A549 (cell line): Measurements from ENCODE around the gene ZBTB20. TPM values are rescaled to one million over a fixed set of nuclear protein-coding genes. Genes with fewer than 3 reads are reported as not detected.

Experiments
- ATAC-seq, 2 experiments: fragments of 200-7000 bp in 1 of 2; fragments of >200 bp in 1 of 2; cut with Nextera tagmentation in 1 of 2; cut with Tn5 transposase in 1 of 2; 3 replicates each; pipeline versions ENCODE4 v1.8.0 to v1.9.1; 2018 to 2020; ENCODE audit warnings: mild to moderate bottlenecking in 1 of 2, moderate library complexity in 1 of 2
- CTCF ChIA-PET: fragments of 300-600 bp; sonication (Branson Sonifier 250); formaldehyde crosslinking; extraction: SDS; loops from one replicate; lab custom pipeline; 2021; ENCODE audit warnings: antibody characterized with exemption, inconsistent platforms; lab: Yijun Ruan, JAX
- POLR2A ChIA-PET: fragments of 350-600 bp; formaldehyde crosslinking; extraction: SDS; loops from one replicate; lab custom pipeline; 2021; ENCODE audit warnings: antibody characterized with exemption, inconsistent platforms; lab: Yijun Ruan, JAX
- DNase-seq, 2 experiments: peaks; one replicate each; pipeline versions ENCODE4 v3.0.0 to v3.0.0-alpha.2; 2011 to 2016; ENCODE audit warnings: low read depth in 1 of 2, low spot score in 1 of 2
- FAIRE-seq: peaks from 2 replicates; lab custom pipeline; 2011; peaks lifted over from hg19 to GRCh38; lab: Jason Lieb, UNC
- H3K27ac ChIP-seq, 2 experiments: fragments of >200 bp; sonication (Bioruptor Twin); formaldehyde crosslinking; 3 replicates each; pipeline ENCODE4 v1.5.1; 2016 to 2017
- H3K4me1 ChIP-seq: fragments of >200 bp; sonication (Bioruptor Twin); formaldehyde crosslinking; 3 replicates; pipeline ENCODE4 v1.6.1; 2016
- H3K4me2 ChIP-seq: fragments of >200 bp; sonication (Bioruptor Twin); formaldehyde crosslinking; 3 replicates; pipeline ENCODE4 v1.6.1; 2016
- H3K4me3 ChIP-seq: fragments of >200 bp; sonication (Bioruptor Twin); formaldehyde crosslinking; 3 replicates; pipeline ENCODE4 v1.5.1; 2016
- H3K9me3 ChIP-seq: fragments of >200 bp; sonication (Bioruptor Twin); formaldehyde crosslinking; 3 replicates; pipeline ENCODE4 v1.6.1; 2016
- CBX8 ChIP-seq: fragments of 200-600 bp; sonication (generic); IDR thresholded peaks from 2 replicates; pipeline ENCODE4 v1.6.1; 2016
- CEBPB ChIP-seq, 2 experiments: fragments of >200 bp in 1 of 2; sonication (Bioruptor Twin) in 1 of 2; formaldehyde crosslinking in 1 of 2; IDR thresholded peaks; 2 replicates each; pipeline ENCODE4 v1.6.1; 2012 to 2016
- EHF ChIP-seq: fragments of 250-450 bp; sonication (Bioruptor Pico); IDR thresholded peaks from 2 replicates; pipeline ENCODE4 v1.5.0; 2020; ENCODE audit warnings: mild to moderate bottlenecking
- ESRRA ChIP-seq: fragments of 150-350 bp; IDR thresholded peaks from 2 replicates; pipeline ENCODE4 v1.6.1; 2014; ENCODE audit warnings: mild to moderate bottlenecking, low read length, borderline replicate concordance
- FOSB ChIP-seq: fragments of 250-450 bp; sonication (Bioruptor Pico); IDR thresholded peaks from 2 replicates; pipeline ENCODE4 v1.5.0; 2020; ENCODE audit warnings: mild to moderate bottlenecking, moderate library complexity
- FOXS1 ChIP-seq: fragments of 250-450 bp; sonication (Bioruptor Pico); IDR thresholded peaks from 2 replicates; pipeline ENCODE4 v1.5.0; 2020; ENCODE audit warnings: mild to moderate bottlenecking, moderate library complexity
- GATA3 ChIP-seq: IDR thresholded peaks from 2 replicates; pipeline ENCODE4 v1.6.1; 2012; ENCODE audit warnings: borderline replicate concordance
- HEYL ChIP-seq: fragments of 250-450 bp; sonication (Bioruptor Pico); IDR thresholded peaks from 2 replicates; pipeline ENCODE4 v1.8.0; 2021; ENCODE audit warnings: mild to moderate bottlenecking, moderate library complexity
- HOXB13 ChIP-seq: fragments of 250-450 bp; sonication (Bioruptor Pico); IDR thresholded peaks from 2 replicates; pipeline ENCODE4 v1.5.0; 2020; ENCODE audit warnings: low read depth, mild to moderate bottlenecking, moderate library complexity
- JUNB ChIP-seq: fragments of >200 bp; sonication (Bioruptor Twin); formaldehyde crosslinking; IDR thresholded peaks from 2 replicates; pipeline ENCODE4 v1.6.1; 2016
- MAZ ChIP-seq: fragments of 150-350 bp; IDR thresholded peaks from 2 replicates; pipeline ENCODE4 v1.6.1; 2014; ENCODE audit warnings: antibody characterized with exemption, low read depth, low read length, borderline replicate concordance
- MYC ChIP-seq: IDR thresholded peaks from 2 replicates; pipeline ENCODE4 v1.6.1; 2012; ENCODE audit warnings: mild to moderate bottlenecking, inconsistent platforms, low read length, improper control_type of control experiment, borderline replicate concordance
- POLR2A ChIP-seq: IDR thresholded peaks from 2 replicates; pipeline ENCODE4 v1.6.1; 2012; ENCODE audit warnings: mild to moderate bottlenecking, low read length
- POLR2AphosphoS2 ChIP-seq: conservative IDR thresholded peaks from 2 replicates; pipeline ENCODE4 v1.6.1; 2012; ENCODE audit warnings: low read length, improper control_type of control experiment, inconsistent platforms
- RAD21 ChIP-seq, 2 experiments: fragments of >200 bp in 1 of 2; sonication (Bioruptor Twin) in 1 of 2; formaldehyde crosslinking in 1 of 2; IDR thresholded peaks in 1 of 2; conservative IDR thresholded peaks in 1 of 2; 2 replicates in 1 of 2; 3 replicates in 1 of 2; pipeline ENCODE4 v1.6.1; 2012 to 2018; ENCODE audit warnings: inconsistent platforms in 1 of 2
- RARB ChIP-seq: fragments of 250-450 bp; sonication (Bioruptor Pico); IDR thresholded peaks from 2 replicates; pipeline ENCODE4 v1.8.0; 2021; ENCODE audit warnings: mild to moderate bottlenecking, moderate library complexity
- RCOR1 ChIP-seq: fragments of 150-350 bp; IDR thresholded peaks from 2 replicates; pipeline ENCODE4 v1.6.1; 2014; ENCODE audit warnings: antibody characterized with exemption, low read length, low read depth
- RNF2 ChIP-seq: fragments of 200-600 bp; sonication (generic); IDR thresholded peaks from 2 replicates; pipeline ENCODE4 v1.6.1; 2016; ENCODE audit warnings: low read depth, mild to moderate bottlenecking, antibody characterized with exemption, moderate library complexity, borderline replicate concordance
- SREBF2 ChIP-seq: fragments of 450-650 bp; IDR thresholded peaks from 2 replicates; pipeline ENCODE4 v1.6.1; 2014; ENCODE audit warnings: mild to moderate bottlenecking, moderate library complexity
- TFCP2L1 ChIP-seq: fragments of 250-450 bp; sonication (Bioruptor Pico); IDR thresholded peaks from 2 replicates; pipeline ENCODE4 v1.5.0; 2021; ENCODE audit warnings: mild to moderate bottlenecking
- ZC3H11A ChIP-seq: fragments of 450-650 bp; IDR thresholded peaks from 2 replicates; pipeline ENCODE4 v1.6.1; 2014; ENCODE audit warnings: antibody characterized with exemption, mild to moderate bottlenecking
- ZFP36 ChIP-seq: fragments of 450-650 bp; IDR thresholded peaks from 2 replicates; pipeline ENCODE4 v1.6.1; 2014; ENCODE audit warnings: borderline replicate concordance; ENCODE audit not compliant: partially characterized antibody
- ZSCAN20 ChIP-seq: fragments of 250-450 bp; sonication (Bioruptor Pico); IDR thresholded peaks from 2 replicates; pipeline ENCODE4 v1.8.0; 2022; ENCODE audit warnings: mild to moderate bottlenecking, moderate library complexity
- WGBS: methylation state at CpG from one replicate; pipeline ENCODE4 v1.1.6; 2017; ENCODE audit errors: missing lambda C conversion rate; 5-methylcytosine and 5-hydroxymethylcytosine counted together
- polyA plus RNA-seq, 4 experiments: library from polyadenylated mRNA; depleted of rRNA in 3 of 4; stranded (reverse); fragments of >200 nt; fragmentation: RNase III in 1 of 4; extraction: RNeasy Plus Mini Kit Qiagen cat#74134 plus additional on column Dnase treatment in 1 of 4; gene quantifications; 2 replicates in 3 of 4; 3 replicates in 1 of 4; pipeline ENCODE4 v1.2.3, GENCODE V29; 2011 to 2017
- TF ChIP-seq, protein P1 (sequence below): IDR thresholded peaks from 2 replicates; pipeline ENCODE4 v1.6.1; 2012
- TF ChIP-seq, protein P2 (sequence below): fragments of >200 bp; sonication (Bioruptor Twin); formaldehyde crosslinking; IDR thresholded peaks from 3 replicates; pipeline ENCODE4 v1.5.1; 2016
- TF ChIP-seq, protein P3 (sequence below): IDR thresholded peaks from 2 replicates; pipeline ENCODE4 v1.6.1; 2012; ENCODE audit warnings: low read depth, borderline replicate concordance
- TF ChIP-seq, protein P4 (sequence below): fragments of 450-650 bp; IDR thresholded peaks from 2 replicates; pipeline ENCODE4 v1.6.1; 2014; ENCODE audit warnings: antibody characterized with exemption
- TF ChIP-seq, protein P5 (sequence below): IDR thresholded peaks from 2 replicates; pipeline ENCODE4 v1.6.1; 2012

ZBTB20 gene
- polyA plus RNA-seq, 2 of the 4 experiments (the other 2 are of a cell fraction), result 0.85 to 5.0 TPM

- no peak for ATAC-seq
- H3K9me3 ChIP-seq, result no peaks in the 10 kb centered on the region
Measured at GRCh38 chr3:114444216-114444615, 702.9 kb downstream of the ZBTB20 start.

DNA sequence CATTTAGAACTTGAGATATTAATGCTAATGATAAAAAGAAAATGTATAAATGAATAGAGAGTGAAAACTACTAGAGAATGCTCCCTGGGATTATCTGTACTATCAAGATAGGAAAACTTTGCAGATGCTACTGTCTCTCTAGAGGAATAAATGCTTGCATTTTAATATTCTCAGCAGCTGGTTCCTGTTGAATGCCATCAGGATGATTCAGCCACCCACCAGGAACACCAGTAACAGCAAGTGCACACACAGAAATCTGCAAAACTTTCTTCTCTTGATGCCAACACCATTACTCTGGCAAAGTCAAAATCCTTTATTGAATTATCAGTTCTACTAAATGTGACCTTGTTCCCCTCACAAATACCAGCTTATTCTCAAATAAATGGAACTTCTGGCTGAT is 704.8 kb downstream of the ZBTB20 start:
- Histone ChIP-seq H3K4me1 (peaks cover 15% of the 10 kb centered on the region), H3K4me3 (no peak overlapping the region), H3K4me2 (peak overlapping the region; percentile 15; the same call in 1 of the 3 replicates), H3K27ac (no peak overlapping the region), H3K9me3 (no peaks in the 10 kb centered on the region)
- DNase-seq (no peak), FAIRE-seq (no peak), ATAC-seq (peak; percentile 45 to 50; a peak in 2 of 6 replicates)
- ChIA-PET CTCF (interaction anchor here (1.2 to 7.8 kb wide), 3 partner anchors 10 to 38 kb away, joined by 3 to 35 read pairs (median 7); no protein-coding TSS in a partner anchor), POLR2A (no interaction called here)
- no peak for TF ChIP-seq HOXB13 (CRISPR knock-in tag)
- no peak for TF ChIP-seq SREBF2

More at GRCh38 chr3:114444216-114444615, 702.9 kb downstream of the ZBTB20 start:
- no peak for DNase-seq
- H3K4me3 ChIP-seq, result no peak overlapping the region
- H3K27ac ChIP-seq, result no peak overlapping the region
- H3K4me1 ChIP-seq, result peaks cover 15% of the 10 kb centered on the region
- CTCF ChIA-PET, result interaction anchor here (7.8 kb wide), 1 partner anchor 25 kb away, joined by 35 read pairs; no protein-coding TSS in a partner anchor
- TF ChIP-seq, protein P1, sequence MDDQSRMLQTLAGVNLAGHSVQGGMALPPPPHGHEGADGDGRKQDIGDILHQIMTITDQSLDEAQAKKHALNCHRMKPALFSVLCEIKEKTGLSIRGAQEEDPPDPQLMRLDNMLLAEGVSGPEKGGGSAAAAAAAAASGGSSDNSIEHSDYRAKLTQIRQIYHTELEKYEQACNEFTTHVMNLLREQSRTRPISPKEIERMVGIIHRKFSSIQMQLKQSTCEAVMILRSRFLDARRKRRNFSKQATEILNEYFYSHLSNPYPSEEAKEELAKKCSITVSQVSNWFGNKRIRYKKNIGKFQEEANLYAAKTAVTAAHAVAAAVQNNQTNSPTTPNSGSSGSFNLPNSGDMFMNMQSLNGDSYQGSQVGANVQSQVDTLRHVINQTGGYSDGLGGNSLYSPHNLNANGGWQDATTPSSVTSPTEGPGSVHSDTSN, result no peak
- TF ChIP-seq, protein P2, sequence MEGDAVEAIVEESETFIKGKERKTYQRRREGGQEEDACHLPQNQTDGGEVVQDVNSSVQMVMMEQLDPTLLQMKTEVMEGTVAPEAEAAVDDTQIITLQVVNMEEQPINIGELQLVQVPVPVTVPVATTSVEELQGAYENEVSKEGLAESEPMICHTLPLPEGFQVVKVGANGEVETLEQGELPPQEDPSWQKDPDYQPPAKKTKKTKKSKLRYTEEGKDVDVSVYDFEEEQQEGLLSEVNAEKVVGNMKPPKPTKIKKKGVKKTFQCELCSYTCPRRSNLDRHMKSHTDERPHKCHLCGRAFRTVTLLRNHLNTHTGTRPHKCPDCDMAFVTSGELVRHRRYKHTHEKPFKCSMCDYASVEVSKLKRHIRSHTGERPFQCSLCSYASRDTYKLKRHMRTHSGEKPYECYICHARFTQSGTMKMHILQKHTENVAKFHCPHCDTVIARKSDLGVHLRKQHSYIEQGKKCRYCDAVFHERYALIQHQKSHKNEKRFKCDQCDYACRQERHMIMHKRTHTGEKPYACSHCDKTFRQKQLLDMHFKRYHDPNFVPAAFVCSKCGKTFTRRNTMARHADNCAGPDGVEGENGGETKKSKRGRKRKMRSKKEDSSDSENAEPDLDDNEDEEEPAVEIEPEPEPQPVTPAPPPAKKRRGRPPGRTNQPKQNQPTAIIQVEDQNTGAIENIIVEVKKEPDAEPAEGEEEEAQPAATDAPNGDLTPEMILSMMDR, result no peak
- no peak for TF ChIP-seq GATA3
- TF ChIP-seq HOXB13 (CRISPR knock-in tag), result no peak
- TF ChIP-seq ESRRA, result no peak
- no peak for TF ChIP-seq MYC
- no peak for TF ChIP-seq FOSB (CRISPR knock-in tag)
- no peak for TF ChIP-seq RARB
- TF ChIP-seq MAZ, result no peak
- no peak for TF ChIP-seq RAD21 (conservative IDR thresholded peaks at IDR 0.05 in 1 of 2, IDR thresholded peaks at IDR 0.05 in 1 of 2)
- TF ChIP-seq, protein P3, sequence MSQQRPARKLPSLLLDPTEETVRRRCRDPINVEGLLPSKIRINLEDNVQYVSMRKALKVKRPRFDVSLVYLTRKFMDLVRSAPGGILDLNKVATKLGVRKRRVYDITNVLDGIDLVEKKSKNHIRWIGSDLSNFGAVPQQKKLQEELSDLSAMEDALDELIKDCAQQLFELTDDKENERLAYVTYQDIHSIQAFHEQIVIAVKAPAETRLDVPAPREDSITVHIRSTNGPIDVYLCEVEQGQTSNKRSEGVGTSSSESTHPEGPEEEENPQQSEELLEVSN, result no peak
- no peak for TF ChIP-seq EHF (CRISPR knock-in tag)
- no peak for TF ChIP-seq CEBPB (IDR thresholded peaks at IDR 0.05)
- TF ChIP-seq, all 56 proteins: peak for 0
- POLR2A ChIA-PET, result no interaction called here
- no peak overlapping the region for H3K4me2 ChIP-seq
- 84% methylated on average over 3 of the region's 3 CpGs for WGBS
- no peak for FAIRE-seq

GRCh38 chr3:114441386-114441785 is 705.7 kb downstream of the ZBTB20 start:
- ATAC-seq (no peak), FAIRE-seq (no peak), DNase-seq (no peak)
- H3K27ac ChIP-seq, result no peak overlapping the region
- WGBS, result 95% methylated on average over 10 of the region's 10 CpGs
- CTCF ChIA-PET, result interaction anchor here (0.6 to 7.8 kb wide), 4 partner anchors 9 to 408 kb away, joined by 3 to 35 read pairs (median 5); no protein-coding TSS in a partner anchor
- POLR2A ChIA-PET, result no interaction called here
- H3K4me1 ChIP-seq, result peaks cover 15% of the 10 kb centered on the region
- no peak overlapping the region for H3K4me2 ChIP-seq
- no peak overlapping the region for H3K4me3 ChIP-seq
- no peaks in the 10 kb centered on the region for H3K9me3 ChIP-seq
- no peak for TF ChIP-seq ZFP36
- no peak for TF ChIP-seq HEYL
- TF ChIP-seq, protein P4, sequence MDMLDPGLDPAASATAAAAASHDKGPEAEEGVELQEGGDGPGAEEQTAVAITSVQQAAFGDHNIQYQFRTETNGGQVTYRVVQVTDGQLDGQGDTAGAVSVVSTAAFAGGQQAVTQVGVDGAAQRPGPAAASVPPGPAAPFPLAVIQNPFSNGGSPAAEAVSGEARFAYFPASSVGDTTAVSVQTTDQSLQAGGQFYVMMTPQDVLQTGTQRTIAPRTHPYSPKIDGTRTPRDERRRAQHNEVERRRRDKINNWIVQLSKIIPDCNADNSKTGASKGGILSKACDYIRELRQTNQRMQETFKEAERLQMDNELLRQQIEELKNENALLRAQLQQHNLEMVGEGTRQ, result no peak
- TF ChIP-seq ZSCAN20 (CRISPR knock-in tag), result no peak
- TF ChIP-seq TFCP2L1 (CRISPR knock-in tag), result no peak
- no peak for TF ChIP-seq CBX8
- TF ChIP-seq, protein P2, result no peak
- TF ChIP-seq RNF2, result no peak
- no peak for TF ChIP-seq CEBPB (IDR thresholded peaks at IDR 0.05)
- TF ChIP-seq JUNB, result no peak
- TF ChIP-seq ESRRA, result no peak
- no peak for TF ChIP-seq POLR2A
- TF ChIP-seq FOXS1 (CRISPR knock-in tag), result no peak
- TF ChIP-seq POLR2AphosphoS2, result no peak
- TF ChIP-seq, protein P5, sequence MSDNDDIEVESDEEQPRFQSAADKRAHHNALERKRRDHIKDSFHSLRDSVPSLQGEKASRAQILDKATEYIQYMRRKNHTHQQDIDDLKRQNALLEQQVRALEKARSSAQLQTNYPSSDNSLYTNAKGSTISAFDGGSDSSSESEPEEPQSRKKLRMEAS, result no peak
- no peak for TF ChIP-seq ZC3H11A
- no peak for TF ChIP-seq RCOR1
